ENCODE measurements around the gene TERC. TPM values are rescaled to one million over a fixed set of nuclear protein-coding genes. Genes with fewer than 3 reads are reported as not detected.

Gene TERC
- polyA plus RNA-seq, 1 experiment, result 0.18 TPM

GRCh38 chr3:169790219-169790618, 25.4 kb upstream of the TERC start:
- CTCF ChIA-PET, result no interaction called here
- no peak overlapping the region for H3K4me3 ChIP-seq (ENCODE audit: low read depth, low read length)
- POLR2A ChIA-PET, result interaction anchor here (1.1 kb wide), 1 partner anchor 17 kb away, joined by 3 read pairs; the partner anchor contains the start of gene MYNN
- peaks cover 2% of the 10 kb centered on the region; the same call in 1 of the 2 replicates for H3K36me3 ChIP-seq (ENCODE audit: control insufficient read depth, insufficient read depth, low read length)
- no peak for TF ChIP-seq CTCF (IDR thresholded peaks at IDR 0.05; ENCODE audit: insufficient read depth, low read depth, low read length)
- no peaks in the 10 kb centered on the region for H3K27me3 ChIP-seq (ENCODE audit: control insufficient read depth, insufficient read depth, low read length)
- DNase-seq (ENCODE audit: low read depth), result no peak

- H3K36me3 ChIP-seq (ENCODE audit: control insufficient read depth, insufficient read depth, low read length), result peaks cover 2% of the 10 kb centered on the region; the same call in 1 of the 2 replicates
- H3K4me3 ChIP-seq (ENCODE audit: low read depth, low read length), result no peak overlapping the region
- TF ChIP-seq CTCF (IDR thresholded peaks at IDR 0.05; ENCODE audit: insufficient read depth, low read depth, low read length), result no peak
- no peaks in the 10 kb centered on the region for H3K27me3 ChIP-seq (ENCODE audit: control insufficient read depth, insufficient read depth, low read length)
- CTCF ChIA-PET, result no interaction called here
- no peak for DNase-seq (ENCODE audit: low read depth)
- POLR2A ChIA-PET, result no interaction called here
Observed at GRCh38 chr3:169787791-169788190, 22.9 kb upstream of the TERC start.

GRCh38 chr3:169787120-169787519, 22.3 kb upstream of the TERC start:
- no peak for DNase-seq (ENCODE audit: low read depth)
- TF ChIP-seq CTCF (IDR thresholded peaks at IDR 0.05; ENCODE audit: insufficient read depth, low read depth, low read length), result no peak
- H3K27me3 ChIP-seq (ENCODE audit: control insufficient read depth, insufficient read depth, low read length), result no peaks in the 10 kb centered on the region
- ChIA-PET POLR2A (no interaction called here), CTCF (no interaction called here)
- peaks cover 2% of the 10 kb centered on the region; the same call in 1 of the 2 replicates for H3K36me3 ChIP-seq (ENCODE audit: control insufficient read depth, insufficient read depth, low read length)
- no peak overlapping the region for H3K4me3 ChIP-seq (ENCODE audit: low read depth, low read length)

- TF ChIP-seq CTCF (IDR thresholded peaks at IDR 0.05; ENCODE audit: insufficient read depth, low read depth, low read length), result no peak
- Histone ChIP-seq H3K27me3 (ENCODE audit: control insufficient read depth, insufficient read depth, low read length) (no peaks in the 10 kb centered on the region), H3K36me3 (ENCODE audit: control insufficient read depth, insufficient read depth, low read length) (peaks cover 13% of the 10 kb centered on the region), H3K4me3 (ENCODE audit: low read depth, low read length) (no peak overlapping the region)
- ChIA-PET POLR2A (no interaction called here), CTCF (no interaction called here)
- no peak for DNase-seq (ENCODE audit: low read depth)
Observed at GRCh38 chr3:169781209-169781855, 16.5 kb upstream of the TERC start.

GRCh38 chr3:169780742-169781141, 15.9 kb upstream of the TERC start:
- Histone ChIP-seq H3K36me3 (ENCODE audit: control insufficient read depth, insufficient read depth, low read length) (peaks cover 13% of the 10 kb centered on the region), H3K27me3 (ENCODE audit: control insufficient read depth, insufficient read depth, low read length) (no peaks in the 10 kb centered on the region), H3K4me3 (ENCODE audit: low read depth, low read length) (no peak overlapping the region)
- no peak for TF ChIP-seq CTCF (IDR thresholded peaks at IDR 0.05; ENCODE audit: insufficient read depth, low read depth, low read length)
- POLR2A ChIA-PET, result no interaction called here
- CTCF ChIA-PET, result no interaction called here
- DNase-seq (ENCODE audit: low read depth), result no peak
